HG03097 (cell line): ENCODE measurements around the gene AGBL4.
"Not testable (repeated sequence)": the region's sequence is repeated elsewhere in the genome, so short reads cannot be mapped to it uniquely, and the experiment has no call there.

Experiments used
- ATAC-seq: cut with Tn5 transposase; IDR thresholded peaks from one replicate; pipeline ENCODE4 v1.9.1; 2021; ENCODE audit not compliant: unreplicated experiment, low FRiP score

AGBL4 gene

GRCh38 chr1:49319426-49319963 is 704.3 kb downstream of the AGBL4 start:
- no peak for ATAC-seq

- ATAC-seq, result no peak
Observed at GRCh38 chr1:49318218-49318617, 705.5 kb downstream of the AGBL4 start.

DNA sequence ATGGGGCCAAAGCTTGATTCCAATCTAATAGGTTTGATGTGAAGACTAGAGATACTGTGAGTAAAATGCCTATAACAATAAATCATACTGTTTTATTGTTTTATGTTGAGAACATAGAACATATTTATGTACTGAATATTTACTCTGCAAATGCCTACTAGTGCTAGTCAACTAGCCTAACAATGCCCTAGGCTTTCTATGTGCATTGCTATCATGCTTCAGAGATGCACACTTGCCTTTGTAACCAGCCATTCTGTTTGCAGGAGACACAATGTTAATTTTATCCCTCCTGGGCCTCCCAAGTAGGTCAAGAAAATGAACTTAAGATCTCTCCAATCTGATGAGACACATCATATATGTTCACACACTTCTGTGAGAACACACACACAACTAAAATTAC is 716.3 kb downstream of the AGBL4 start:
- no peak for ATAC-seq

DNA sequence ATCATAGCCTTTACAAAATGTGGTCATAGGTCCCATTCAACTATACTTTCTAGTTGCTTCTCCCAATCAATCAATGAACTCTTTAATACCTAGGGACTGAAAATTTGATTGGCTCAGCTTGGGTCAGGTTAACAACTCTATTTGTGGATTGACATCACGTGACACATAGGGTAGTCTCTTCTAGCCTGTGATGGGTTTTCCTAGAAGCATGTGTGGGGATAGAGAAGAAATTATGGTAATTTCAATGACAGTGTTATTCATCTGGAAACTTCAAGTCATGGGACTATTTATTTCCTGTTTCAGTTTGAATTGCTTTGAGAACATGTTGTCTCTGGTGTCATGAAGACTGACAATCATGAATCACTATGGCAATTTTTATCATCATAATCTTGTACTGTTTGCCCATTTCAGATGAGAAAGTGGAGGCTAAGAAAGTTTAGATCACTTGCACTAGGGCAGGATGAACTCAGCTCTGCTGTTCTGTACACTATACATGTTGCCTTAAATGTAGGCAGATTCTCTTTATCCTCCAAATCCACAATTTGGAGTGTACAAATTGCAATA is 717.2 kb downstream of the AGBL4 start:
- ATAC-seq, result no peak

DNA sequence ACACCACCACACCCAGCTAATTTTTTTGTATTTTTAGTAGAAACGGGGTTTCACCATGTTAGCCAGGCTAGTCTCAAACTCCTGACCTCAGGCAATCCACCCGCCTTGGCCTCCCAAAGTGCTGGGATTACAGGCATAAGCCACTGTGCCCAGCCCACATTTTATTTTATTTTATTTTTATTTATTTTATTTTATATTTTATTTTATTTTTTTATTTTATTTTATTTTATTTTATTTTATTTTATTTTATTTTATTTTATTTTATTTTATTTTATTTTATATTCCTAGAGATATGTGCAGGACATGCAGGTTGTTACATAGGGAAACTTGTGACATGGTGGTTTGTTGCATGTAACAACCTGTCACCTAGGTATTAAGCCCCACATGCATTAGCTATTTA is 721.4 kb downstream of the AGBL4 start:
- not testable (repeated sequence) for ATAC-seq

- no peak for ATAC-seq
Observed at GRCh38 chr1:49298304-49298703, 725.5 kb downstream of the AGBL4 start.

DNA sequence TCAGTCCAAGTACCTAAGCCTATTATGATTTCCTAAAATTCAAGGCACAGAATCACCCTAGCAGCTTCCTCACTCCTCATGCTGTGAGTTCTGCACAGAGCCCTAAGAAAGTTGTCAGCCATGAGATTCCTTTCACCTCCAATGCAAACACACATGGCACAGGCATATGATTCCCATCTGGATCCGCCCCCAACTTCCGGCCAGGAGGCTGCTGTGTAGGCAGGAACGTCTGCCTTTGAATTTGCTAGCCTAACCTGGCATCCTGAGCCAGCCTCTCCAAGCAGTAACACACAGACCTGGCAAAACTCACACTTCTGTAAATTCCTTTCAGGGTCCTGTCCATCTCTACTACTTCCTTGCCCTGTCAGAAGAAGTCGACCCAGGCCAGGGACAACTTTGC is 726.0 kb downstream of the AGBL4 start:
- no peak for ATAC-seq

- ATAC-seq, result no peak
Observed at GRCh38 chr1:49294539-49294938, 729.2 kb downstream of the AGBL4 start.

DNA sequence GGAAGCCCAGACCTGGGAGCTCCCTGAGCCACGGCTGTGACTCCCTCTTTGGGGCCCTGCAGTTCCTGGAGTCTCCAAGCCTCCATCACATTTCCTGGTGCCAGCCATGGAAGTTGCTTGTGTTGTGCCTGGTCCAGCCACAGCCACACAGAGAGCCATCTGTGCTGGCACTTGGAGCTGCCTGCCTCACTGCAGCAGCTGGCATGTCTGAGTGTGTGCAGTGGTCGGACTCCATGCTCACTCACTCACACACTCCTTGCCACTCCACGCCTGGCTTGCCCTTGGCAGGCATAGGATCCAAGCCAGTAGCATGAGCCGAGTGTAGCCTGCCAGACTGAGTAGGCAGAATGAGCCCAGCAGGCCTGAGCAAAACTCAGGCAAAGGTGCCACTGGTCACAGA is 730.7 kb downstream of the AGBL4 start:
- no peak for ATAC-seq

- not testable (repeated sequence) for ATAC-seq
Observed at GRCh38 chr1:49257211-49258049, 766.3 kb downstream of the AGBL4 start.

GRCh38 chr1:49252917-49253316 is 770.8 kb downstream of the AGBL4 start:
- ATAC-seq, result no peak

- no peak for ATAC-seq
Observed at GRCh38 chr1:49251019-49251784, 772.6 kb downstream of the AGBL4 start.

DNA sequence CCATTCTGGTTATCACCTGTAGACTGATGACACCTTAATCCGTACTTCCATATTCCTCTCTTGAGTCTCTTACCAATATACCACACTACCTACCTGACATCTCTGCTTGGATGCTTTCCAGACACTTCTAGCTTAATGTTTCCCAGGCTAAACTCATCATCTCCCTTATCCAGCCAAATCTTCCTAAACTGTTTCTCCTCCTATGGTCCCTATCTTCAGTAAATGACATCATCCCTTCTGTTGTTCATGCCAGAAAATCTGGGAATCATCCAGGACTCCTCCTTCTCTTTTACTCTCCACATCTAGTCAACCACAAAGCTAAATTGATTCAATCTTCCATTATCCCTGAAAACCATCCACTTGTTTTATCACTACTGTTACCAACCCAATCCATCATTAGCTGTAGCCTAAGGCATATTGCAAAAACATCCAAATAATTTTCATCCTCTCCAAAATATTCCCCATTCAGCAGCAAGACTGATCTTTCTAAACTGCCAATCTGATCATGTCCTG is 783.0 kb downstream of the AGBL4 start:
- no peak for ATAC-seq

DNA sequence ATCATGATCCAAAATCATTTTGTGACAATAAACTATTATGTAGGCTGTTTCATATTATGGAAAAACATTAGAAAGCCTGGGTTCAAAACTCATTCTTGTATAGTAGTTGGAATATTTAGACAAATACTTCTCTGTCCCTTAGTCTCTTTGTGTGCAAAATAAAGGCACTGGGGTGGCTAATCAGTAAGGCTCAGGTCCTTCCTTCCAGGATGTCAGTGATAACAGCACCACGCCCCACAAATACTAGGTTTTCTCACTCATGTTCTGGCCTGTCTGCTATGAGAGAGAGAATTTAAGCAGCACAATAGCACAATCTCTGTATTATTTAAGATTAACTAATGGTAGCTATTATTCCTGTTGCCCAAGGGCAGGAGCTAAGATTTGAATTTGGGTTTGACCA is 788.8 kb downstream of the AGBL4 start:
- ATAC-seq, result no peak

GRCh38 chr1:49229555-49229954 is 794.2 kb downstream of the AGBL4 start:
- ATAC-seq, result no peak

DNA sequence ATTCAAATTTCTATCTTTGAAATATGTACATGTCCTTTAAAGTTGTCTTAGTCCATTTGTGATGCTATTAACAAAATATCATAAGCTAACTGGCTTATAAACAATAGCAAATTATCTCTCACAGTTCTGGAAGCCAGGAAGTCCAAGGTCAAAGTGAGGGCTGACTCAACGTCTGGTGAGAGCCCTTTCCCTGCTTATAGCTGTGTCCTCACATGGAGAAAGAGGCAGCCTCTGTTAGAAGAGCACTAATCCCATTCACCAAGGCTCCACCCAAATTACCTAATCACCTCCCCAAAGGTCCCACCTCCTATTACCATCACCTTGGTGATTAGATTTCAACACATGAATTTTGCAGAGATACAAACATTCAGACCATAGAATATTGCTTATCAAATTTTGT is 797.0 kb downstream of the AGBL4 start:
- ATAC-seq, result no peak

- ATAC-seq, result no peak
Observed at GRCh38 chr1:49225464-49225863, 798.3 kb downstream of the AGBL4 start.

- ATAC-seq, result no peak
Observed at GRCh38 chr1:49213301-49213700, 810.5 kb downstream of the AGBL4 start.

DNA sequence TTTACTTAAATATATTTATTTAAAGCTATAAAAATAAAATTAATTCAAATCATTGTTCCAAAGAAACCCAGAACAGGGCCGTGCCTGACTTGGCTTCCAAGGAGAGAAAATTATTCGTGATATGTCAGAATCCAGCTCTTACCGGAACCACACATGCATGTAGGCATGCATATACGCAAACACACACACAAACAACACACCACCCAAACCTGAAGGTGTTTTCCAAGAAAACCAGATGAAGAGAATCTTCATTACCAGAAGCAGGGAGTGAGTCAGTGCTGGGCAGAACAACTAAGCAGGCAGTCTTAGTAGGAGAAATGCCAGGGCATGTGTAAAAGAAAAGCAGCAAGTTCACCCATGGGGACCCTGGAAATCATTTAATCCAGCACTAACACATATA is 815.0 kb downstream of the AGBL4 start:
- no peak for ATAC-seq

DNA sequence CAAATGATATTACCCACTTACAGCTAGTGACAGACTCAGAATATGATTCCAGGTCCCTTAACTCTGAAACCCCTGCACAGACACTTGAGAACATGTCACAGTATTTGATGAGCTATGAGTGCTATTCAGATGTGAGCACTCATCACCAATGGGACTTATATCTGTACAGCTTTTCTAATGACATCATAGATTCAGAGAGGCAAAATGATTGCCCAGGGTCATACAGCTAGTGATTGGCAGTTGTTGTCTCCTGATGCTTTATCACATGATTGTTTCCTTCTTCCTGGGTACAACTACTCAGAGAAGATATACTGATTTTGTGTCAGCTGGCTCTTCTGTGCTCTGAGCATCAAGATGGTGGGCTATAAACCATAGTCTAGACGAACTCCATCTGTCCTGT is 819.0 kb downstream of the AGBL4 start:
- ATAC-seq, result no peak

DNA sequence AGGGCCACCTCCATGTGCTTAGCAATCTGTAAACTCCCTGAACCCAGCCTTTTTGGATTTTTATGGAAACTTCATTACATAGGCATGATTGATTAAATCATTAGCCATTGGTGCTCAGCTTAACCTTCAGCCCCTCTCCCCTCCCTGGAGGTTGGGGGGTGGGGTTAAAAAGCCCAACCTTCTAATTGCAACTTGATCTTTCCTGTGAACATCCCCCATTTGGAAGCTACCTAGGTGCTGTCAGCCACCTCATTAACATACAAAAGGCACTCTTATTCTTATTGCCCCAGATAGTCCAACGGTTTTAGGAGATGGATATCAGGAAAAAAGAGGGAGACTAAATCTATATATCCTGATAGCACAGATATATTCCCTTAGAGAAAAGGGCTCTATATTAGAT is 823.0 kb downstream of the AGBL4 start:
- ATAC-seq, result no peak
